Pancreas (tissue), 10 donors: ENCODE measurements around the gene CDH4. TPM values are rescaled to one million over a fixed set of nuclear protein-coding genes. Genes with fewer than 3 reads are reported as not detected.

Experiments used
- ATAC-seq, 4 donors: fragments of 200-7000 bp; cut with Tn5 transposase; one replicate each; pipeline versions ENCODE4 v1.8.0 to v1.9.1; 2020; ENCODE audit warnings: mild to moderate bottlenecking in 4 of 4, moderate library complexity in 4 of 4
- DNase-seq, 6 donors: peaks; one replicate each; pipeline ENCODE4 v3.0.0-alpha.2; 2020
- FAIRE-seq: peaks from 2 replicates; lab custom pipeline; 2012; peaks lifted over from hg19 to GRCh38; lab: Jason Lieb, UNC
- H3K27ac ChIP-seq, 4 donors: fragments of 200-600 bp; sonication (generic); 1 replicate in 3 of 4; 2 replicates in 1 of 4; pipeline versions ENCODE4 v1.5.0 to v1.8.0; 2020
- H3K27me3 ChIP-seq, 4 donors: fragments of 200-600 bp; one replicate each; pipeline ENCODE4 v1.8.0; 2021
- H3K36me3 ChIP-seq, 3 donors: fragments of 200-600 bp; sonication (generic) in 1 of 3; one replicate each; pipeline versions ENCODE4 v1.5.0 to v1.8.0; 2020 to 2021
- H3K4me1 ChIP-seq, 3 donors: fragments of 200-600 bp; one replicate each; pipeline ENCODE4 v1.8.0; 2021
- H3K4me3 ChIP-seq, 4 donors: fragments of 200-600 bp; sonication (generic) in 2 of 4; one replicate each; pipeline versions ENCODE4 v1.5.0 to v1.8.0; 2020 to 2021
- H3K9me3 ChIP-seq, 4 donors: fragments of 200-600 bp; one replicate each; pipeline ENCODE4 v1.8.0; 2021
- CTCF ChIP-seq, 4 donors: fragments of 200-600 bp; sonication (generic) in 3 of 4; IDR thresholded peaks; one replicate each; pipeline versions ENCODE4 v1.5.0 to v1.8.0; 2021; ENCODE audit warnings: antibody characterized with exemption in 4 of 4
- WGBS, 2 donors: extraction: QIAGEN DNeasy Blood & Tissue Kit; methylation state at CpG; one replicate each; pipeline ENCODE4 v1.1.7; 2013; 5-methylcytosine and 5-hydroxymethylcytosine counted together
- intact Hi-C, 3 donors: fragments of 100-400 bp; cut with DNase I; formaldehyde crosslinking; loops; one replicate each; pipeline versions ENCODE4 v1.11.1 to v1.14.2; 2022
- polyA plus RNA-seq, 2 donors: library from polyadenylated mRNA; stranded (reverse); fragments of 200-250 nt; gene quantifications; one replicate each; pipeline ENCODE4 v1.2.3, GENCODE V29; 2013
- total RNA-seq, 6 donors: library from RNA; stranded (reverse); fragmentation: NEBNext Ultra II Directional in 4 of 6; extraction: Animal tissue kit (Norgen Biotek cat#: 25700) in 4 of 6; gene quantifications; one replicate each; pipeline versions ENCODE4 v1.2.1 to v1.2.4, GENCODE V29; 2021 to 2023
- donor health status: healthy with polysubstance abuse.
- donor health status: DM: no; HTN: no; CAD: no; lungs with moderate emphysema.
- donor health status: DM: no; HTN: no; CAD: no.
- donor health status: control.
- donor health status: control.
- donor health status: Bipolar disorder and iron deficiency.
- donor health status: DM: yes; HTN: yes; CAD: no.
- donor health status: DM: no; HTN: no; CAD: no.
- donor health status: DM: no; HTN: no; CAD: no.
- donor health status: DM: yes; HTN: yes; CAD: no.

CDH4 gene
- total and polyA plus RNA-seq, 8 donors: 0.04 to 1.4 (median 0.27) TPM

DNA sequence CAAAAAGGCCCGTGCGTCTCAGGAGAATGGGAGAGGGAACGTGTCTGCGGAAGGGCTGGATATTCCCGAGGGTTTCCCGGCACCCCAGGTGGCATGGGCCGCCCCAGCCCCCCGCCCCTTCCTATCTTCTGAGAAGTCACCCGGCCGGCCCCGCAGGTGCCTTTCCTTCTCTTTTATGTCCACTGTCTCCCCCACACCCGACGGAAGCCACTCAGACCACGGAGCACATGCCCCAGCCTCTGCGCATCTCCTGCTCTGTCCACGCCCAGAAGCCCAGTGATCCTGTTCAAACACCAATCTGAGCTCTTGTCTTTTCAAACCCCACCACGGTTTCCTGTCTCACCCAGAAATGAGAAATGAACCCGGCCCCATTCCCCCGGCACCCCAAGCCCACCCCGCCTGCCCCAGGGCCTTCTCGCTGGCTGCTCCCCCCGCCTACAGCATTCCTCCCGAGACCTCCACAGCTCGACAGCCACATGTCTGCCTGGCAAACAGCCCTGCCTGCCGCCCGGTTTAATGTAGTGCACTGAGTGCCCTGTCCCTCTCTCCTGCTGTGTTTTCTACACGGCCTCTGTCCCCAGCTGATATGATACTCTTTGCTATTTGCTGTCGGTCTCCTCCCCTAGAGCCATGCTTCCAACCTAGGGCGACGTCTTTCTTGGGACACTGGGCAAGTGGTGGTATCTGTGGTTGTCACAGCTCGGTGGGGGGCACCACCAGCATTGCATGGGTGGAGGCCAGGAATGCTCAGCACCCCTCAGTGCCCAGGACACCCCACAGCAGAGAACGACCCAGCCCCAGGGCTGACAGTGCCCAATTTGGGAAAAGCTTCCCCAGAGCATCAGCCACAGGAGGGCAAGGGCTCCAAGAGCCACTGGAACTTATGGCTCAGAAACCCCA lies 630.9 kb downstream of the CDH4 start:
- 35 to 51% methylated on average over 32 of the region's 32 CpGs for WGBS, 2 donors
- no peaks in the 10 kb centered on the region for H3K9me3 ChIP-seq
- H3K36me3 ChIP-seq: no peaks in the 10 kb centered on the region
- ATAC-seq (no peak), DNase-seq (peak in 2 of 6 donors; percentile 4 to 26), FAIRE-seq (no peak)
- TF ChIP-seq CTCF (IDR thresholded peaks at IDR 0.05): no peak
- H3K27me3 ChIP-seq: no peaks in the 10 kb centered on the region
- H3K4me3 ChIP-seq: no peak overlapping the region
- no peak overlapping the region for H3K27ac ChIP-seq
- intact Hi-C loops: no loop called here
- no peaks in the 10 kb centered on the region for H3K4me1 ChIP-seq

DNA sequence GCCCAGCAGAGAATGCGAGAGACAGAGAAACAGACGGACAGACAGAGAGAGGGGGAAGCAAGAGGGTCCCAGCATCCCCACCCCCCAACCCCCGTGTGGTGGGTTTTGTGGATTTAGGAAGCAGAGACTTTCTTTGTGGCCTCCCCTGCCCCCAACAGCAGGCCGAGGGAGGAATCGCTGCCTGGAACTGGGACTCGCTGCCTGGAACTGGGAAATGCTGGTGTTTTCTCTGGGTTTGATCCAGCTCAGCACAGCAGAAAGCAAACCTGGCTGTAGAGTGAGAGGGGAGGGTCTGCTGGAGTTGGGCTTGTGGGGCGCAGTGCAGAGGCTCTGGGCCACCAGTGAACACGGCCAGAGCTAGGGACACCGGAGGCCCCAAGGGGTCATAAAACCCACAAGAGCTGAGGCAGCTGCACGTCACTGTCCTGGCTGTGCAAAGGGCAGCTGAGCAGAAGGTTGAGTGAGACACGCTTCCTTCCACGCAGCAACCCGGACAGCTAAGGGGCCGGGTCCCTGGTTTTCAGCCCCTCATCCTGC lies 631.9 kb downstream of the CDH4 start:
- Histone ChIP-seq H3K4me3 (no peak overlapping the region), H3K36me3 (no peaks in the 10 kb centered on the region), H3K27ac (no peak overlapping the region), H3K4me1 (no peaks in the 10 kb centered on the region), H3K9me3 (no peaks in the 10 kb centered on the region), H3K27me3 (no peaks in the 10 kb centered on the region)
- FAIRE-seq (no peak), ATAC-seq (no peak), DNase-seq (no peak)
- WGBS, 2 donors: 39 to 59% methylated on average over 14 of the region's 14 CpGs
- intact Hi-C loops: no loop called here
- TF ChIP-seq CTCF (IDR thresholded peaks at IDR 0.05): no peak

DNA sequence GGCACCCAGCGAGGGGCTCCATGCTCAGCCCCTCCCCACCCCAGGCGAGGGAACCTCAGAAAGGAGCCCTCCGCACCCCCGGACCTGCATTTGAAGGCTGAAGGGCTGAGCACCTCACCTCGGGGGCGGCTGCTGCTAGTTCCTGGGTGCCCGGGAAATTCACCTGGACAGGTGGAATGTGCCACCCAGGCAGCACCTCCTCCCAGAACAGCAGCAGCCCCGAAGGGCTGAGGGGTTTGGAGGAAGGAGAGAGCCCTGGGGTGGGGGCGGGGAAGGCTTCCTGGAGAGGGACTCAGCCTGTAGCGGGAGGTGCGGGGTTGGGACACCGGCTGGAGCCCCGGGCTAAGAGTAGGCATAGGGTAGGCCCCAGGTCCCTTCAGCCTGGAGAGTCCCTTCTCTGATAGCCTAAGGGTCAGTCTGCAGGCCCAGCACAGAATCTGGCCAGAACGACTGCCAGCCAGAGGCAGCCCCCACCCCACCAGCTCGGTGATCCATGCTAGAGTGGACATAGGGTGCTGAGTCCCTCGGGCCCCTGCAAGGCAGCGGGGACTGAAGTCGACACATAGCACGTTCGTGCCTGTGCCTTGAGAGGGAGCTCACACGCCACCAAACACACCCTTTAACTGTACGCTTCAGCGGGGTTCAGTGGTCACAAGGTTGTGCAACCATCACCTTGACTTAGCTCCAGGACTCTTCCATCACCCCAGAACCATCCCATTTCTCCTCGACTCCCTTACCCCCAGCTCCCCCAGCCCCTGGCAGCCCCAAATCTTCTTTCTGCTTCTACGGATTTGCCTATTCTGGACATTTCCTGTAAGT lies 632.7 kb downstream of the CDH4 start:
- H3K4me1 ChIP-seq: no peaks in the 10 kb centered on the region
- DNase-seq: peak in 1 of 6 donors; percentile 41
- H3K27ac ChIP-seq: no peak overlapping the region
- H3K9me3 ChIP-seq: no peaks in the 10 kb centered on the region
- FAIRE-seq: no peak
- whole genome bisulfite sequencing, 2 donors: 50 to 63% methylated on average over 25 of the region's 25 CpGs
- no peak overlapping the region for H3K4me3 ChIP-seq
- no peak for ATAC-seq
- intact Hi-C loops: no loop called here
- TF ChIP-seq CTCF (IDR thresholded peaks at IDR 0.05): no peak
- H3K36me3 ChIP-seq: no peaks in the 10 kb centered on the region
- H3K27me3 ChIP-seq: no peaks in the 10 kb centered on the region

DNA sequence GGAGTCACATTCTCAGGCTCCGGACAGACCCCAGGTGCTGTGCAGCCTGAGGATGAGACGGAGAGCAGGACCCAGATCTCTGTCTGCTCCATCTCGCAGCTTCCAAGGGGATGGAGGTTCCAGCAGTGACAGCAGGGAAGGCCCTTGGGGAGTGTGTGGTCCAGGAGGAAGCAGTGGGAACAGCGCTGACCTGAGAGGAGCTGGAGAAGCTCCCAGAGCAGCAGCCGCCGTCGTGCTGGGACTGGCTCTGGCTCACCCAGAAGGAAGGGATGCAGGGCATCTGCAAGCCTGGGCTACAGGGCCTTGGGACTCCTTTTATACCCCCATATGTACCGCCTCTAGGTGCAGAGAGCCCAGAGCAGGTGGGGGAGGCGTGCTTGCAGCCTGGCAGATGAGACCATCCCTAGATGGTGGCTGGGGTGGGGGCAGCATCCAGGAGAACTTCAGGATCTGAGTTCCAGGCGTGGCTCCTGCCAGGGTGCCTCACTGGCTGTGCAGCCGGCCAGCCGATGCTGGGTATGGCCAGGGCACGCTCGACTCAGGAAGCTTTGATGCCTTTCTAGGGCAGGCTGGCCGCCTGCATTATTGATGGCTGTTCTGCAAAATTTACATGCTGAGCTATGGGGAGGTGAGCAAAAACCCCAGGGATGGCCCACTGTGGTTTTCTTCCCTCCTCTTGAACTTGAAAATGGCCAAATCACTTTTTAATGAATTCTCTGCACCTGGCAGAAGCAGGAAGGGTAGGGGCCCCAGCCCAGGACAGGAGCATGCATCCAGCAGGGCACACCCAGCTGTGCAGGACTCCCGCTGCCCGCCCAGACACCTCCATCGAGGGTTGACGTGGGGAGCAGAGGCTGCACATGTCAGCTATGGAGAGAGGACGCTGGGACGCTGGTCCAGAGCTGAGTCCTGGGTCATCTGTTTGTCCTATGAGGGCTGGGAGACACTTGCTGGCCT lies 634.0 kb downstream of the CDH4 start:
- DNase-seq (peak in 2 of 6 donors; percentile 8 to 46), FAIRE-seq (no peak), ATAC-seq (no peak)
- no peak overlapping the region for H3K27ac ChIP-seq
- no peak overlapping the region for H3K4me3 ChIP-seq
- H3K27me3 ChIP-seq: no peaks in the 10 kb centered on the region
- no peaks in the 10 kb centered on the region for H3K9me3 ChIP-seq
- WGBS, 2 donors: 64 to 81% methylated on average over 21 of the region's 21 CpGs
- TF ChIP-seq CTCF (IDR thresholded peaks at IDR 0.05): no peak
- intact Hi-C loops: no loop called here
- no peaks in the 10 kb centered on the region for H3K4me1 ChIP-seq
- H3K36me3 ChIP-seq: no peaks in the 10 kb centered on the region
